Transverse colon (tissue), 4 donors: ENCODE data around the gene CPD. TPM values are rescaled to one million over a fixed set of nuclear protein-coding genes. Genes with fewer than 3 reads are reported as not detected.
A peak's percentile ranks its signal among the peaks of the same experiment; 100 is the strongest.

Experiments
- DNase-seq: peaks from one replicate; pipeline ENCODE4 v3.0.0-alpha.2; 2019
- H3K27ac ChIP-seq, 4 donors: fragments of 200-600 bp; sonication (generic); 2 replicates each; pipeline ENCODE4 v1.5.1; 2016 to 2018; ENCODE audit warnings: inconsistent platforms in 4 of 4
- H3K27me3 ChIP-seq: fragments of 200-600 bp; sonication (generic); 2 replicates; pipeline ENCODE4 v1.5.1; 2017; ENCODE audit warnings: inconsistent platforms
- H3K36me3 ChIP-seq, 4 donors: fragments of 200-600 bp; sonication (generic); 2 replicates each; pipeline ENCODE4 v1.5.1; 2017 to 2019; ENCODE audit warnings: inconsistent platforms in 4 of 4
- H3K4me1 ChIP-seq, 4 donors: fragments of 200-600 bp; sonication (generic); 2 replicates each; pipeline ENCODE4 v1.5.1; 2017 to 2020; ENCODE audit warnings: inconsistent platforms in 4 of 4
- H3K4me3 ChIP-seq, 4 donors: fragments of 200-600 bp; sonication (generic); 1 replicate in 1 of 4; 2 replicates in 3 of 4; pipeline versions ENCODE4 v1.5.1 to v1.6.1; 2017 to 2019; ENCODE audit warnings: inconsistent platforms in 4 of 4
- H3K9me3 ChIP-seq, 2 donors: fragments of 200-600 bp; sonication (generic); 2 replicates each; pipeline ENCODE4 v1.5.1; 2017 to 2019; ENCODE audit warnings: inconsistent platforms in 2 of 2
- EP300 ChIP-seq: sonication (generic); formaldehyde crosslinking; IDR thresholded peaks from one replicate; pipeline ENCODE4 v1.6.1; 2017; ENCODE audit warnings: antibody characterized with exemption, low read depth
- POLR2A ChIP-seq: fragments of 450-650 bp; IDR thresholded peaks from one replicate; pipeline ENCODE4 v1.6.1; 2016; ENCODE audit warnings: antibody characterized with exemption, mild to moderate bottlenecking, moderate library complexity
- POLR2AphosphoS5 ChIP-seq, 3 donors: sonication (generic); formaldehyde crosslinking; IDR thresholded peaks; one replicate each; pipeline ENCODE4 v1.6.1; 2016; ENCODE audit warnings: antibody characterized with exemption in 3 of 3
- WGBS, 2 donors: methylation state at CpG; one replicate each; pipeline ENCODE4 v1.1.5; 2018; ENCODE audit warnings: low coverage in 1 of 2; 5-methylcytosine and 5-hydroxymethylcytosine counted together
- in situ Hi-C, 4 donors: fragments of 200-750 bp; cut with MboI; loops; one replicate each; pipeline versions ENCODE4 v1.15.0 to v1.15.1; 2017; ENCODE audit warnings: low sequenced_read_pairs in 3 of 4, low pct_ligation_motif_present in 1 of 4, low pct_unique_long_range_greater_than_20kb in 1 of 4
- intact Hi-C: fragments of 100-400 bp; cut with DNase I; formaldehyde crosslinking; loops from one replicate; pipeline ENCODE4 v1.15.1; 2023; ENCODE audit warnings: low total_unique reads
- total RNA-seq, 4 donors: library from RNA; depleted of rRNA; stranded (reverse); fragments of >200 nt; gene quantifications; one replicate each; pipeline ENCODE4 v1.1.0, GENCODE V29; 2016
- TF ChIP-seq, protein P1 (sequence below), 5 experiments: fragments of 200-600 bp in 3 of 5; fragments of 450-650 bp in 2 of 5; sonication (generic) in 3 of 5; IDR thresholded peaks; 1 replicate in 2 of 5; 2 replicates in 3 of 5; pipeline ENCODE4 v1.5.1; 2016 to 2017; ENCODE audit warnings: antibody characterized with exemption in 5 of 5, inconsistent platforms in 3 of 5, mild to moderate bottlenecking in 2 of 5, moderate library complexity in 1 of 5

The CPD gene
- total RNA-seq, 4 donors from 2014 or later: 92.0 to 488 (median 105) TPM

DNA sequence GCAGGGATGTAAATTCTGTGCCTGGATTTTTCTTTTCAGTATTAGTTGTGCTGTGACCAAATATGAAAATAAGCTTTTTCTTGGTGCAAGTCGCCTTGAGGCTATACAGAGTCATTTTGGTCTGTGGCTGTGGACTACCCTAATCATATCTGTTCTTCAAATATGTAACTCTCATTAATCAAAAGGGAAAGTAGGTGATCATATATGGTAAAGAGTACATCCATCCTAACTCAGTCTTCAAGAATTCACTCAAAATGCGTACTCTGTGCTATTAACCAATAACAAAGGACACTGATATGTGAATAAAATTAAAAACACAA lies 2.6 kb downstream of the CPD start:
- peaks cover 0 to 10% (median 3%) of the 10 kb centered on the region in 4 donors for H3K36me3 ChIP-seq
- TF ChIP-seq, protein P1, sequence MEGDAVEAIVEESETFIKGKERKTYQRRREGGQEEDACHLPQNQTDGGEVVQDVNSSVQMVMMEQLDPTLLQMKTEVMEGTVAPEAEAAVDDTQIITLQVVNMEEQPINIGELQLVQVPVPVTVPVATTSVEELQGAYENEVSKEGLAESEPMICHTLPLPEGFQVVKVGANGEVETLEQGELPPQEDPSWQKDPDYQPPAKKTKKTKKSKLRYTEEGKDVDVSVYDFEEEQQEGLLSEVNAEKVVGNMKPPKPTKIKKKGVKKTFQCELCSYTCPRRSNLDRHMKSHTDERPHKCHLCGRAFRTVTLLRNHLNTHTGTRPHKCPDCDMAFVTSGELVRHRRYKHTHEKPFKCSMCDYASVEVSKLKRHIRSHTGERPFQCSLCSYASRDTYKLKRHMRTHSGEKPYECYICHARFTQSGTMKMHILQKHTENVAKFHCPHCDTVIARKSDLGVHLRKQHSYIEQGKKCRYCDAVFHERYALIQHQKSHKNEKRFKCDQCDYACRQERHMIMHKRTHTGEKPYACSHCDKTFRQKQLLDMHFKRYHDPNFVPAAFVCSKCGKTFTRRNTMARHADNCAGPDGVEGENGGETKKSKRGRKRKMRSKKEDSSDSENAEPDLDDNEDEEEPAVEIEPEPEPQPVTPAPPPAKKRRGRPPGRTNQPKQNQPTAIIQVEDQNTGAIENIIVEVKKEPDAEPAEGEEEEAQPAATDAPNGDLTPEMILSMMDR (IDR thresholded peaks at IDR 0.05): no peak
- TF ChIP-seq POLR2AphosphoS5 (IDR thresholded peaks at IDR 0.05): no peak
- no peak for TF ChIP-seq POLR2A
- TF ChIP-seq EP300: no peak
- H3K27ac ChIP-seq: no peak overlapping the region
- 74 to 83% methylated on average over 2 of the region's 2 CpGs for WGBS, 2 donors
- no peaks in the 10 kb centered on the region for H3K9me3 ChIP-seq
- no peaks in the 10 kb centered on the region for H3K27me3 ChIP-seq
- intact Hi-C loops: no loop called here
- peaks cover 17 to 60% (median 45%) of the 10 kb centered on the region in 4 donors for H3K4me1 ChIP-seq
- no peak for DNase-seq
- in situ Hi-C loops: no loop called here
- peak overlapping the region in 1 of 4 donors; percentile 79 for H3K4me3 ChIP-seq

DNA sequence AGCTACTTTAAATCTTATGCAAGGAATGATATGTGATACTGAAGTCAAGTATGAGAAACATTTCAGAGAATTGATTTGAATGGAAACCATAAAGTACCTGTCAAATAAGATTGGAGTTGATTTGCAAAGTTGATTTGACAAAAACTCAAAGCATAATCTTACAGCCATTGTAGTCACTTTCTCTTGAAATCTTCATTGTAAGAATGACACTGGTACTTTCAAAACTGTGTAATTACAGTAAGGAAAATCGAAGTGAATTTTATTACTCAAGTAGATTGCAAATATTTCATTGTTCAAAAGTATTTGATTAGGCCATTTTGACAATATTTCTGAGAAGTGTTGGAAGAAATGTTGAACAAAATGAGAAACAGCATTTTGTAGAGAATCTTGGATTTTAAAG lies 3.6 kb downstream of the CPD start:
- intact Hi-C loops: no loop called here
- Histone ChIP-seq H3K36me3 (peaks cover 0 to 10% (median 5%) of the 10 kb centered on the region in 4 donors), H3K9me3 (no peaks in the 10 kb centered on the region), H3K4me1 (peaks cover 17 to 50% (median 36%) of the 10 kb centered on the region in 4 donors), H3K27ac (no peak overlapping the region), H3K27me3 (no peaks in the 10 kb centered on the region), H3K4me3 (no peak overlapping the region)
- no peak for DNase-seq
- in situ Hi-C loops: no loop called here
- WGBS, 2 donors: 57 to 68% methylated on average over 1 of the region's 1 CpG
- TF ChIP-seq POLR2A: no peak
- TF ChIP-seq, protein P1 (IDR thresholded peaks at IDR 0.05): no peak
- no peak for TF ChIP-seq POLR2AphosphoS5 (IDR thresholded peaks at IDR 0.05)
- no peak for TF ChIP-seq EP300

DNA sequence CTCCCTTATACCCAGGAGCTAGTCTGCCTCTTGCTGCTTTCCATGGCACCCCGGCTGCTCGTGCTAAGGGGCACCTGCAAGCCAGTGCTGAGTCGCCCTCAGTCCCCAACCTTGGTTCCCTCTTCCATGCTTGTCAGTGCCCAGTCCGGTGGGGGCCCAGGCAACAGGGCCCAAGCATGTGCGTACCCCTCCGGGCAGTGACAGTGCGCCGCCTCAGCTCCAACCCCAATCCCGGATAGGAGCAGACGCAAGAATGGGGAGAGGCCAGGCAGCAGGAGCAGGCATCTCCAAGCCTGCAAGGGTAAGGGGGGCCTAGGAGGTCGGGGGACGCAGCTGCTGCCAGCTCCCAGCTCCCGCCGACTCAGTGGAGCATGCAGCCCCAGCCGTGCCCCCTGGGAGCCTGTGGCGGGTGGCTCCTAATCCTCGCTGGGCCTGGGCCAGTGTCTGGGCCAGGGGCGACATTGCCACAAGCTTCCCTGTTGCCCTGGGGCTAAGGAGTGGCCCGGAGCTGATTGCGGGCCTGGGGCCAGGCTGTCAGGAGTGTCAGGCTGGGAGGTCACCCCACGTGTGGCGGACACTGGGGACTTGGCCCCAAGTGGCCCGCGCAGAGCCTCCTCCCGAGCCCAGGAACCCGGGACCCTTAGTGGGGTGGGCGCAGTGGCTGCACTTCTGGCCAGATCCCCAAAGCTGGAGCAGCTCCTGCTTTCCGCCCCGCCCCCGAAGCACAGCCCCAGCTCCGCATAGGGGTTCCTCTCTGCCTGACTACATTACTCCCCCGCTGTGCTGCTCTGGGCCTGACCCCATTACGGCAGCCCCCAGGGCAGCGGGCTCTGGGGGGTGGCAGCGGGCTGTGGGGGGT lies 9.8 kb downstream of the CPD start:
- Histone ChIP-seq H3K27me3 (no peaks in the 10 kb centered on the region), H3K4me3 (no peak overlapping the region), H3K36me3 (peaks cover 0 to 14% (median 5%) of the 10 kb centered on the region in 4 donors), H3K4me1 (peaks cover 0 to 4% (median 0%) of the 10 kb centered on the region in 4 donors), H3K9me3 (no peaks in the 10 kb centered on the region), H3K27ac (no peak overlapping the region)
- intact Hi-C loops: no loop called here
- DNase-seq: no peak
- TF ChIP-seq POLR2A: no peak
- TF ChIP-seq POLR2AphosphoS5 (IDR thresholded peaks at IDR 0.05): no peak
- TF ChIP-seq, protein P1 (IDR thresholded peaks at IDR 0.05): no peak
- no peak for TF ChIP-seq EP300
- WGBS, 2 donors: 98 to 100% methylated on average over 3 to 35 of the region's 35 CpGs
- in situ Hi-C loops: no loop called here

DNA sequence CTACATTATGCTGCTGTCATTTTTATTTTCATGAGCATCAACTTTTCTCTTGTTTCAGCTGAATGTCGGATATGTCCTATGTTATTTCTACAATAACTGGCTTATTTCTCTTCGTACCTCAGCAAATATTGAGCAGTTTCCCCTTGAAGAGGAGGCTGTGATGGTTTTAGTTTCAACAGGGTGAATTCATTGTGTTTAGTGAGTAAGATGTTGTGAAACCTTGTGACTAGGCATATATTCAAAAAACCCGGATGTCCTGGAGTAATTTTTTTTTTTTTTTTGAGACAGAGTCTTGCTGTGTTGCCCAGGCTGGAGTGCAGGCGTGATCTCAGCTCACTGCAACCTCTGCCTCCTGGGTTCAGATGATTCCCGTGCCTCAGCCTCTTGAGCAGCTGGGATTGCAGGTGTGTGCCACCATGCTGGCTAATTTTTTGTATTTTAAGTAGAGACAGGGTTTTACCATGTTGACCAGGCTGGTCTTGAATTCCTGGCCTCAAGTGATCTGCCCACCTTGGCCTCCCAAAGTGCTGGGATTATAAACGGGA lies 11.1 kb downstream of the CPD start:
- H3K36me3 ChIP-seq: peaks cover 0 to 14% (median 5%) of the 10 kb centered on the region in 4 donors
- TF ChIP-seq, protein P1 (IDR thresholded peaks at IDR 0.05): no peak
- TF ChIP-seq POLR2A (no peak), EP300 (no peak)
- no peaks in the 10 kb centered on the region for H3K27me3 ChIP-seq
- 77 to 91% methylated on average over 2 to 6 of the region's 6 CpGs for WGBS, 2 donors
- no peak overlapping the region for H3K4me3 ChIP-seq
- in situ Hi-C loops: no loop called here
- no peaks in the 10 kb centered on the region for H3K9me3 ChIP-seq
- H3K27ac ChIP-seq: no peak overlapping the region
- peaks cover 0 to 3% (median 0%) of the 10 kb centered on the region in 4 donors for H3K4me1 ChIP-seq
- intact Hi-C loops: no loop called here
- DNase-seq: no peak
